IMR-90 (cell line): ENCODE data around the gene GPATCH2. TPM values are rescaled to one million over a fixed set of nuclear protein-coding genes. Genes with fewer than 3 reads are reported as not detected.

Experiments
- ATAC-seq: fragments of 200-7000 bp; cut with Tn5 transposase; 2 replicates; pipeline ENCODE4 v1.9.1; 2020; ENCODE audit warnings: low read depth, mild to moderate bottlenecking, moderate library complexity
- BruUV-seq: library from RNA; stranded (reverse); fragments of 400-500 nt; replicated peaks from 2 replicates; lab custom pipeline; 2021; lab: Mats Ljungman, UMichigan
- CTCF ChIA-PET: fragments of 300-600 bp; formaldehyde crosslinking; extraction: SDS; loops from one replicate; lab custom pipeline; 2021; ENCODE audit warnings: antibody characterized with exemption; lab: Yijun Ruan, JAX
- POLR2A ChIA-PET: fragments of 300-600 bp; sonication (Branson Sonifier 250); formaldehyde crosslinking; loops from one replicate; lab custom pipeline; 2022; ENCODE audit warnings: antibody characterized with exemption; ENCODE audit not compliant: unreplicated experiment; lab: Charles Lee
- DNase-seq: peaks from one replicate; pipeline ENCODE4 v3.0.0; 2013
- H2AFZ ChIP-seq: replicated peaks from 2 replicates; pipeline ENCODE3; 2013; ENCODE audit warnings: low read length, mild to moderate bottlenecking; ENCODE audit not compliant: poor library complexity
- H2AK5ac ChIP-seq: 2 replicates; pipeline ENCODE4 v1.6.1; 2013; ENCODE audit warnings: low read depth, low read length, inconsistent platforms
- H2AK9ac ChIP-seq: replicated peaks from 2 replicates; pipeline ENCODE3; 2013; ENCODE audit warnings: mild to moderate bottlenecking, low read depth, low read length, moderate library complexity; ENCODE audit not compliant: poor library complexity
- H2BK120ac ChIP-seq: 2 replicates; pipeline ENCODE4 v1.6.1; 2013; ENCODE audit warnings: low read depth, low read length, inconsistent platforms
- H2BK15ac ChIP-seq: 3 replicates; pipeline ENCODE4 v1.6.1; 2013; ENCODE audit warnings: low read depth, low read length, inconsistent platforms
- H2BK20ac ChIP-seq: 2 replicates; pipeline ENCODE4 v1.6.1; 2013; ENCODE audit warnings: low read depth, mild to moderate bottlenecking, inconsistent platforms, low read length, moderate library complexity
- H2BK5ac ChIP-seq: 2 replicates; pipeline ENCODE4 v1.6.1; 2013; ENCODE audit warnings: mild to moderate bottlenecking, low read depth, low read length, inconsistent platforms; ENCODE audit not compliant: poor library complexity, severe bottlenecking
- H3K14ac ChIP-seq: replicated peaks from 2 replicates; pipeline ENCODE4 v1.6.1; 2013; ENCODE audit warnings: low read depth, low read length, inconsistent platforms
- H3K18ac ChIP-seq: 2 replicates; pipeline ENCODE4 v1.6.1; 2013; ENCODE audit warnings: low read depth, low read length, control low read depth
- H3K23ac ChIP-seq: 2 replicates; pipeline ENCODE4 v1.6.1; 2013; ENCODE audit warnings: low read depth, low read length, inconsistent platforms
- H3K27ac ChIP-seq: 2 replicates; pipeline ENCODE4 v1.5.1; 2013; ENCODE audit warnings: mild to moderate bottlenecking, control low read depth, low read length; ENCODE audit not compliant: insufficient read depth
- H3K27me3 ChIP-seq: 2 replicates; pipeline ENCODE4 v1.6.1; 2013; ENCODE audit warnings: low read length; ENCODE audit not compliant: control insufficient read depth, insufficient read depth
- H3K36me3 ChIP-seq: 2 replicates; pipeline ENCODE4 v1.6.1; 2013; ENCODE audit warnings: low read length, mixed read lengths; ENCODE audit not compliant: control insufficient read depth, insufficient read depth
- H3K4ac ChIP-seq: 2 replicates; pipeline ENCODE4 v1.6.1; 2013; ENCODE audit warnings: low read depth, low read length, inconsistent platforms
- H3K4me1 ChIP-seq: 2 replicates; pipeline ENCODE4 v1.6.1; 2013; ENCODE audit warnings: low read length, mixed read lengths; ENCODE audit not compliant: control insufficient read depth, insufficient read depth
- H3K4me2 ChIP-seq: 2 replicates; pipeline ENCODE4 v1.6.1; 2013; ENCODE audit warnings: low read depth, mild to moderate bottlenecking, control low read depth, low read length, moderate library complexity
- H3K4me3 ChIP-seq: 2 replicates; pipeline ENCODE4 v1.5.1; 2013; ENCODE audit warnings: low read depth, mild to moderate bottlenecking, control low read depth, low read length, moderate library complexity; ENCODE audit not compliant: insufficient read depth
- H3K56ac ChIP-seq: 2 replicates; pipeline ENCODE4 v1.6.1; 2013; ENCODE audit warnings: low read length, inconsistent platforms; ENCODE audit not compliant: insufficient read depth; ENCODE audit errors: extremely low read depth
- H3K79me1 ChIP-seq, 2 experiments: 2 replicates each; pipeline ENCODE4 v1.6.1; 2013; ENCODE audit warnings: low read length in 2 of 2, inconsistent platforms in 1 of 2, low read depth in 1 of 2
- H3K9ac ChIP-seq: 2 replicates; pipeline ENCODE4 v1.6.1; 2013; ENCODE audit warnings: low read depth, low read length, control low read depth
- H3K9me1 ChIP-seq: 2 replicates; pipeline ENCODE4 v1.6.1; 2013; ENCODE audit warnings: low read length, inconsistent platforms; ENCODE audit not compliant: insufficient read depth
- H3K9me3 ChIP-seq: 2 replicates; pipeline ENCODE4 v1.6.1; 2013; ENCODE audit warnings: low read length; ENCODE audit not compliant: control insufficient read depth, insufficient read depth
- H4K20me1 ChIP-seq: 2 replicates; pipeline ENCODE4 v1.6.1; 2013; ENCODE audit warnings: low read length, inconsistent platforms; ENCODE audit not compliant: insufficient read depth
- H4K5ac ChIP-seq: 2 replicates; pipeline ENCODE4 v1.6.1; 2013; ENCODE audit warnings: mild to moderate bottlenecking, low read depth, low read length, control low read depth
- H4K8ac ChIP-seq, 2 experiments: 2 replicates each; pipeline ENCODE4 v1.6.1; 2013; ENCODE audit warnings: low read depth in 2 of 2, low read length in 2 of 2, control low read depth in 1 of 2, inconsistent platforms in 1 of 2
- H4K91ac ChIP-seq: 2 replicates; pipeline ENCODE4 v1.6.1; 2013; ENCODE audit warnings: low read depth, low read length, inconsistent platforms; ENCODE audit not compliant: insufficient read depth
- FOS ChIP-seq: fragments of 150-350 bp; IDR thresholded peaks from 2 replicates; pipeline ENCODE4 v1.6.1; 2016; ENCODE audit warnings: low read depth, low read length
- RAD21 ChIP-seq: IDR thresholded peaks from 2 replicates; pipeline ENCODE4 v1.6.1; 2012; ENCODE audit warnings: low read length, improper control_type of control experiment
- WGBS, 2 experiments: methylation state at CpG; one replicate each; pipeline versions ENCODE4 v1.1.5 to v1.1.7; 2013; ENCODE audit warnings: missing lambda C conversion rate in 2 of 2; ENCODE audit not compliant: insufficient read length in 1 of 2; ENCODE audit errors: extremely low coverage in 2 of 2; 5-methylcytosine and 5-hydroxymethylcytosine counted together
- dilution Hi-C: fragments of 300-500 bp; cut with HindIII; formaldehyde crosslinking; loops from one replicate; pipeline ENCODE4 v1.14.3; 2018; ENCODE audit warnings: low sequenced_read_pairs; ENCODE audit not compliant: unreplicated experiment
- in situ Hi-C: fragments of 300-500 bp; cut with MboI; formaldehyde crosslinking; loops from 3 replicates; pipeline ENCODE4 v1.14.3; 2019; ENCODE audit warnings: low sequenced_read_pairs, inconsistent platforms, mixed read lengths
- intact Hi-C: fragments of 100-400 bp; cut with micrococcal nuclease; formaldehyde crosslinking; loops from 2 replicates; pipeline ENCODE4 v1.10.0; 2022
- polyA plus RNA-seq, 3 experiments: library from polyadenylated mRNA; depleted of rRNA; stranded (reverse); fragments of >200 nt; gene quantifications; 2 replicates each; pipeline ENCODE4 v1.2.3, GENCODE V29; 2012; ENCODE audit warnings: low replicate concordance in 1 of 3
- total RNA-seq: library from RNA; depleted of rRNA; stranded (reverse); fragments of >200 nt; gene quantifications from 2 replicates; pipeline ENCODE4 v1.2.3, GENCODE V29; 2012

GPATCH2 gene
- total and polyA plus RNA-seq, 2 of the 4 experiments (the other 2 are of a cell fraction), result 4.7 to 11.8 TPM

GRCh38 chr1:217437376-217437775, 193.5 kb downstream of the GPATCH2 start:
- Histone ChIP-seq H3K9ac (no peak overlapping the region), H2BK120ac (no peak overlapping the region), H2BK5ac (no peak overlapping the region), H3K36me3 (peaks cover 7% of the 10 kb centered on the region; the same call in 1 of the 2 replicates), H2BK15ac (no peak overlapping the region), H2AK5ac (no peak overlapping the region), H3K27ac (no peak overlapping the region), H4K20me1 (no peaks in the 10 kb centered on the region), H3K4me1 (no peaks in the 10 kb centered on the region), H3K4me2 (no peak overlapping the region), H3K4me3 (no peak overlapping the region), H3K14ac (no peak overlapping the region), H3K4ac (no peak overlapping the region), H3K79me1 (no peaks in the 10 kb centered on the region), H3K9me3 (no peaks in the 10 kb centered on the region; the same call in 1 of the 2 replicates), H3K56ac (no peak overlapping the region), H2BK20ac (no peak overlapping the region), H2AFZ (no peak overlapping the region), H3K23ac (no peak overlapping the region), H4K8ac (no peak overlapping the region), H3K18ac (no peak overlapping the region), H2AK9ac (no peak overlapping the region), H4K91ac (no peak overlapping the region), H3K27me3 (no peaks in the 10 kb centered on the region), H4K5ac (no peak overlapping the region), H3K9me1 (no peaks in the 10 kb centered on the region)
- intact Hi-C loops, result no loop called here
- dilution Hi-C loops, result no loop called here
- in situ Hi-C loops, result no loop called here
- WGBS, 2 experiments, result no CpG with 5 or more reads among the region's 3 CpGs
- no TSS peak for BruUV-seq
- ChIA-PET CTCF (no interaction called here), POLR2A (no interaction called here)
- ATAC-seq (no peak), DNase-seq (no peak)
- TF ChIP-seq RAD21 (no peak), FOS (no peak)
